ENCODE data around the gene HDHD2. TPM values are rescaled to one million over a fixed set of nuclear protein-coding genes. Genes with fewer than 3 reads are reported as not detected.
A peak's percentile ranks its signal among the peaks of the same experiment; 100 is the strongest.

The HDHD2 gene
- total and polyA plus RNA-seq, 2 of the 13 experiments (the other 11 are each of a cell fraction or from before 2014, with no cell fraction given), result 10.2 to 34.7 TPM

DNA sequence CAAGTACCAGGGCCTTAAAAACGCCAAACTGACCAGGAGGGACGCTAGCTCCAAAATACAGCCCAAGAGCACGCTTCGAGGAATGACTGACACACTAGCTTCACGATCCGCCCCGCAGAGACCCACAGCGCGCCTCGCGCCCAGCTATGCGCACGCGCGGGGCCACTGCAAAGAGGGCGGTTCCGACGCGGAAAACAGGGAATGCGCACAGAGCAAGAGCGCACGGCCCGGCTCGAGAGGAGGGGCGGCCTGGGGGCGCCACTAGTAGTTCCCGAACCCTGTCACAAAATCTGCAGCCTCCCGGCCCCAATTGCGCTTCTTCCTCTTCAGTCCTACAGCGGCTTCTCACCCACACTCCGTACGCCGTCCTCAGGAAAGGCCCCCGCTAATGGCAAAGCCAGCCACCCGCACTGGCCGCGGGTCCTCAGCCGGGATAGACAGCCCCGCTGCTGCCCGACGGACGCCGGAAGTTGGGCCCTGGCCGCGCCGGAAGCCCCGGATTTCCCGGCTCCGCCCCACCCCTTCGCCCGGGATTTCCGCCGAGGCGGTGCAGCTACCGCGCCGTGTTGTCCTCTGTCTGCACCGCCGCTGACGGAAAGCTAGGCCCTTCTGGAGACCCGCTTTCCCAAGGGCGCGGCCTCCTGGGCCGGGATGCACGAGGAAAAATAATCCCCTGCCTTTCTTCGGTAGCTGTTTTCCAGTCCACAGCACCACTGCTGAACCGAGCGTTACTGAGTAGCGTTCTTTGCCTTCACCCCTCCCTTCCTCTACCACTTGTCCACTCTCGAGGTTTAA, at the start of gene HDHD2 (continued):
- TF ChIP-seq ZBTB42 (CRISPR knock-in tag; IDR thresholded peaks at IDR 0.05), result no peak; the same call in 1 of the 2 replicates
- peak; percentile 6; the same call in 1 of the 2 replicates for TF ChIP-seq CBFB (CRISPR knock-in tag; IDR thresholded peaks at IDR 0.05)
- TF ChIP-seq, protein P1, sequence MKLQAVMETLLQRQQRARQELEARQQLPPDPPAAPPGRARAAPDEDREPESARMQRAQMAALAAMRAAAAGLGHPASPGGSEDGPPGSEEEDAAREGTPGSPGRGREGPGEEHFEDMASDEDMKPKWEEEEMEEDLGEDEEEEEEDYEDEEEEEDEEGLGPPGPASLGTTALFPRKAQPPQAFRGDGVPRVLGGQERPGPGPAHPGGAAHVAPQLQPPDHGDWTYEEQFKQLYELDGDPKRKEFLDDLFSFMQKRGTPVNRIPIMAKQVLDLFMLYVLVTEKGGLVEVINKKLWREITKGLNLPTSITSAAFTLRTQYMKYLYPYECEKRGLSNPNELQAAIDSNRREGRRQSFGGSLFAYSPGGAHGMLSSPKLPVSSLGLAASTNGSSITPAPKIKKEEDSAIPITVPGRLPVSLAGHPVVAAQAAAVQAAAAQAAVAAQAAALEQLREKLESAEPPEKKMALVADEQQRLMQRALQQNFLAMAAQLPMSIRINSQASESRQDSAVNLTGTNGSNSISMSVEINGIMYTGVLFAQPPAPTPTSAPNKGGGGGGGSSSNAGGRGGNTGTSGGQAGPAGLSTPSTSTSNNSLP (IDR thresholded peaks at IDR 0.05; ENCODE audit: low read depth, low read length), result no peak
- TF ChIP-seq MED1 (CRISPR knock-in tag; IDR thresholded peaks at IDR 0.05), result peak; percentile 65
- no peak for TF ChIP-seq RARG (CRISPR knock-in tag; IDR thresholded peaks at IDR 0.05; ENCODE audit: low read depth)
- TF ChIP-seq ZNF34 (CRISPR knock-in tag; IDR thresholded peaks at IDR 0.05; ENCODE audit: borderline replicate concordance), result no peak
- TF ChIP-seq RORA (CRISPR knock-in tag; IDR thresholded peaks at IDR 0.05), result no peak
- TF ChIP-seq, protein P2, sequence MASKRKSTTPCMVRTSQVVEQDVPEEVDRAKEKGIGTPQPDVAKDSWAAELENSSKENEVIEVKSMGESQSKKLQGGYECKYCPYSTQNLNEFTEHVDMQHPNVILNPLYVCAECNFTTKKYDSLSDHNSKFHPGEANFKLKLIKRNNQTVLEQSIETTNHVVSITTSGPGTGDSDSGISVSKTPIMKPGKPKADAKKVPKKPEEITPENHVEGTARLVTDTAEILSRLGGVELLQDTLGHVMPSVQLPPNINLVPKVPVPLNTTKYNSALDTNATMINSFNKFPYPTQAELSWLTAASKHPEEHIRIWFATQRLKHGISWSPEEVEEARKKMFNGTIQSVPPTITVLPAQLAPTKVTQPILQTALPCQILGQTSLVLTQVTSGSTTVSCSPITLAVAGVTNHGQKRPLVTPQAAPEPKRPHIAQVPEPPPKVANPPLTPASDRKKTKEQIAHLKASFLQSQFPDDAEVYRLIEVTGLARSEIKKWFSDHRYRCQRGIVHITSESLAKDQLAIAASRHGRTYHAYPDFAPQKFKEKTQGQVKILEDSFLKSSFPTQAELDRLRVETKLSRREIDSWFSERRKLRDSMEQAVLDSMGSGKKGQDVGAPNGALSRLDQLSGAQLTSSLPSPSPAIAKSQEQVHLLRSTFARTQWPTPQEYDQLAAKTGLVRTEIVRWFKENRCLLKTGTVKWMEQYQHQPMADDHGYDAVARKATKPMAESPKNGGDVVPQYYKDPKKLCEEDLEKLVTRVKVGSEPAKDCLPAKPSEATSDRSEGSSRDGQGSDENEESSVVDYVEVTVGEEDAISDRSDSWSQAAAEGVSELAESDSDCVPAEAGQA (IDR thresholded peaks at IDR 0.05; ENCODE audit: low read depth), result no peak
- TF ChIP-seq, protein P2 (CRISPR knock-in tag; IDR thresholded peaks at IDR 0.05; ENCODE audit: borderline replicate concordance), result no peak
- 0 out of 2 replicates have a peak, but pooled peaks have one; percentile 24 for TF ChIP-seq SATB2 (CRISPR knock-in tag; IDR thresholded peaks at IDR 0.05)
- peak; percentile 89 for TF ChIP-seq ZNF547 (CRISPR knock-in tag; IDR thresholded peaks at IDR 0.05)
- TF ChIP-seq SIN3A (IDR thresholded peaks at IDR 0.05; ENCODE audit: borderline replicate concordance, low read depth, low read length), result peak; percentile 44; the same call in 1 of the 2 replicates
- TF ChIP-seq ZNF12 (CRISPR knock-in tag; IDR thresholded peaks at IDR 0.05), result no peak
- TF ChIP-seq, protein P3, sequence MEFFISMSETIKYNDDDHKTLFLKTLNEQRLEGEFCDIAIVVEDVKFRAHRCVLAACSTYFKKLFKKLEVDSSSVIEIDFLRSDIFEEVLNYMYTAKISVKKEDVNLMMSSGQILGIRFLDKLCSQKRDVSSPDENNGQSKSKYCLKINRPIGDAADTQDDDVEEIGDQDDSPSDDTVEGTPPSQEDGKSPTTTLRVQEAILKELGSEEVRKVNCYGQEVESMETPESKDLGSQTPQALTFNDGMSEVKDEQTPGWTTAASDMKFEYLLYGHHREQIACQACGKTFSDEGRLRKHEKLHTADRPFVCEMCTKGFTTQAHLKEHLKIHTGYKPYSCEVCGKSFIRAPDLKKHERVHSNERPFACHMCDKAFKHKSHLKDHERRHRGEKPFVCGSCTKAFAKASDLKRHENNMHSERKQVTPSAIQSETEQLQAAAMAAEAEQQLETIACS (CRISPR knock-in tag; IDR thresholded peaks at IDR 0.05), result peak; percentile 27
- TF ChIP-seq HDAC1 (CRISPR knock-in tag; IDR thresholded peaks at IDR 0.05), result peak; percentile 74
- TF ChIP-seq, protein P4, sequence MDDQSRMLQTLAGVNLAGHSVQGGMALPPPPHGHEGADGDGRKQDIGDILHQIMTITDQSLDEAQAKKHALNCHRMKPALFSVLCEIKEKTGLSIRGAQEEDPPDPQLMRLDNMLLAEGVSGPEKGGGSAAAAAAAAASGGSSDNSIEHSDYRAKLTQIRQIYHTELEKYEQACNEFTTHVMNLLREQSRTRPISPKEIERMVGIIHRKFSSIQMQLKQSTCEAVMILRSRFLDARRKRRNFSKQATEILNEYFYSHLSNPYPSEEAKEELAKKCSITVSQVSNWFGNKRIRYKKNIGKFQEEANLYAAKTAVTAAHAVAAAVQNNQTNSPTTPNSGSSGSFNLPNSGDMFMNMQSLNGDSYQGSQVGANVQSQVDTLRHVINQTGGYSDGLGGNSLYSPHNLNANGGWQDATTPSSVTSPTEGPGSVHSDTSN (CRISPR knock-in tag; IDR thresholded peaks at IDR 0.05; ENCODE audit: borderline replicate concordance), result no peak; the same call in 1 of the 2 replicates
- no peak for TF ChIP-seq SP140L (CRISPR knock-in tag; IDR thresholded peaks at IDR 0.05; ENCODE audit: borderline replicate concordance)
- TF ChIP-seq ZNF343 (CRISPR knock-in tag; IDR thresholded peaks at IDR 0.05), result no peak
